IMR-90 (cell line): ENCODE results near the gene CYP46A1. TPM values are rescaled to one million over a fixed set of nuclear protein-coding genes. Genes with fewer than 3 reads are reported as not detected.

Experiments
- ATAC-seq: fragments of 200-7000 bp; cut with Tn5 transposase; 2 replicates; pipeline ENCODE4 v1.9.1; 2020; ENCODE audit warnings: low read depth, mild to moderate bottlenecking, moderate library complexity
- BruUV-seq: library from RNA; stranded (reverse); fragments of 400-500 nt; replicated peaks from 2 replicates; lab custom pipeline; 2021; lab: Mats Ljungman, UMichigan
- CTCF ChIA-PET: fragments of 300-600 bp; formaldehyde crosslinking; extraction: SDS; loops from one replicate; lab custom pipeline; 2021; ENCODE audit warnings: antibody characterized with exemption; lab: Yijun Ruan, JAX
- POLR2A ChIA-PET: fragments of 300-600 bp; sonication (Branson Sonifier 250); formaldehyde crosslinking; loops from one replicate; lab custom pipeline; 2022; ENCODE audit warnings: antibody characterized with exemption; ENCODE audit not compliant: unreplicated experiment; lab: Charles Lee
- DNase-seq: peaks from one replicate; pipeline ENCODE4 v3.0.0; 2013
- H2AFZ ChIP-seq: replicated peaks from 2 replicates; pipeline ENCODE3; 2013; ENCODE audit warnings: low read length, mild to moderate bottlenecking; ENCODE audit not compliant: poor library complexity
- H2AK5ac ChIP-seq: 2 replicates; pipeline ENCODE4 v1.6.1; 2013; ENCODE audit warnings: low read depth, low read length, inconsistent platforms
- H2AK9ac ChIP-seq: replicated peaks from 2 replicates; pipeline ENCODE3; 2013; ENCODE audit warnings: mild to moderate bottlenecking, low read depth, low read length, moderate library complexity; ENCODE audit not compliant: poor library complexity
- H2BK120ac ChIP-seq: 2 replicates; pipeline ENCODE4 v1.6.1; 2013; ENCODE audit warnings: low read depth, low read length, inconsistent platforms
- H2BK15ac ChIP-seq: 3 replicates; pipeline ENCODE4 v1.6.1; 2013; ENCODE audit warnings: low read depth, low read length, inconsistent platforms
- H2BK20ac ChIP-seq: 2 replicates; pipeline ENCODE4 v1.6.1; 2013; ENCODE audit warnings: low read depth, mild to moderate bottlenecking, inconsistent platforms, low read length, moderate library complexity
- H2BK5ac ChIP-seq: 2 replicates; pipeline ENCODE4 v1.6.1; 2013; ENCODE audit warnings: mild to moderate bottlenecking, low read depth, low read length, inconsistent platforms; ENCODE audit not compliant: poor library complexity, severe bottlenecking
- H3K14ac ChIP-seq: replicated peaks from 2 replicates; pipeline ENCODE4 v1.6.1; 2013; ENCODE audit warnings: low read depth, low read length, inconsistent platforms
- H3K18ac ChIP-seq: 2 replicates; pipeline ENCODE4 v1.6.1; 2013; ENCODE audit warnings: low read depth, low read length, control low read depth
- H3K23ac ChIP-seq: 2 replicates; pipeline ENCODE4 v1.6.1; 2013; ENCODE audit warnings: low read depth, low read length, inconsistent platforms
- H3K27ac ChIP-seq: 2 replicates; pipeline ENCODE4 v1.5.1; 2013; ENCODE audit warnings: mild to moderate bottlenecking, control low read depth, low read length; ENCODE audit not compliant: insufficient read depth
- H3K27me3 ChIP-seq: 2 replicates; pipeline ENCODE4 v1.6.1; 2013; ENCODE audit warnings: low read length; ENCODE audit not compliant: control insufficient read depth, insufficient read depth
- H3K36me3 ChIP-seq: 2 replicates; pipeline ENCODE4 v1.6.1; 2013; ENCODE audit warnings: low read length, mixed read lengths; ENCODE audit not compliant: control insufficient read depth, insufficient read depth
- H3K4ac ChIP-seq: 2 replicates; pipeline ENCODE4 v1.6.1; 2013; ENCODE audit warnings: low read depth, low read length, inconsistent platforms
- H3K4me1 ChIP-seq: 2 replicates; pipeline ENCODE4 v1.6.1; 2013; ENCODE audit warnings: low read length, mixed read lengths; ENCODE audit not compliant: control insufficient read depth, insufficient read depth
- H3K4me2 ChIP-seq: 2 replicates; pipeline ENCODE4 v1.6.1; 2013; ENCODE audit warnings: low read depth, mild to moderate bottlenecking, control low read depth, low read length, moderate library complexity
- H3K4me3 ChIP-seq: 2 replicates; pipeline ENCODE4 v1.5.1; 2013; ENCODE audit warnings: low read depth, mild to moderate bottlenecking, control low read depth, low read length, moderate library complexity; ENCODE audit not compliant: insufficient read depth
- H3K56ac ChIP-seq: 2 replicates; pipeline ENCODE4 v1.6.1; 2013; ENCODE audit warnings: low read length, inconsistent platforms; ENCODE audit not compliant: insufficient read depth; ENCODE audit errors: extremely low read depth
- H3K79me1 ChIP-seq, 2 experiments: 2 replicates each; pipeline ENCODE4 v1.6.1; 2013; ENCODE audit warnings: low read length in 2 of 2, inconsistent platforms in 1 of 2, low read depth in 1 of 2
- H3K9ac ChIP-seq: 2 replicates; pipeline ENCODE4 v1.6.1; 2013; ENCODE audit warnings: low read depth, low read length, control low read depth
- H3K9me1 ChIP-seq: 2 replicates; pipeline ENCODE4 v1.6.1; 2013; ENCODE audit warnings: low read length, inconsistent platforms; ENCODE audit not compliant: insufficient read depth
- H3K9me3 ChIP-seq: 2 replicates; pipeline ENCODE4 v1.6.1; 2013; ENCODE audit warnings: low read length; ENCODE audit not compliant: control insufficient read depth, insufficient read depth
- H4K20me1 ChIP-seq: 2 replicates; pipeline ENCODE4 v1.6.1; 2013; ENCODE audit warnings: low read length, inconsistent platforms; ENCODE audit not compliant: insufficient read depth
- H4K5ac ChIP-seq: 2 replicates; pipeline ENCODE4 v1.6.1; 2013; ENCODE audit warnings: mild to moderate bottlenecking, low read depth, low read length, control low read depth
- H4K8ac ChIP-seq, 2 experiments: 2 replicates each; pipeline ENCODE4 v1.6.1; 2013; ENCODE audit warnings: low read depth in 2 of 2, low read length in 2 of 2, control low read depth in 1 of 2, inconsistent platforms in 1 of 2
- H4K91ac ChIP-seq: 2 replicates; pipeline ENCODE4 v1.6.1; 2013; ENCODE audit warnings: low read depth, low read length, inconsistent platforms; ENCODE audit not compliant: insufficient read depth
- MXI1 ChIP-seq: IDR thresholded peaks from 2 replicates; pipeline ENCODE4 v1.6.1; 2012; ENCODE audit warnings: low read depth, mild to moderate bottlenecking, low read length, moderate library complexity, borderline replicate concordance
- WGBS, 2 experiments: methylation state at CpG; one replicate each; pipeline versions ENCODE4 v1.1.5 to v1.1.7; 2013; ENCODE audit warnings: missing lambda C conversion rate in 2 of 2; ENCODE audit not compliant: insufficient read length in 1 of 2; ENCODE audit errors: extremely low coverage in 2 of 2; 5-methylcytosine and 5-hydroxymethylcytosine counted together
- dilution Hi-C: fragments of 300-500 bp; cut with HindIII; formaldehyde crosslinking; loops from one replicate; pipeline ENCODE4 v1.14.3; 2018; ENCODE audit warnings: low sequenced_read_pairs; ENCODE audit not compliant: unreplicated experiment
- in situ Hi-C: fragments of 300-500 bp; cut with MboI; formaldehyde crosslinking; loops from 3 replicates; pipeline ENCODE4 v1.14.3; 2019; ENCODE audit warnings: low sequenced_read_pairs, inconsistent platforms, mixed read lengths
- intact Hi-C: fragments of 100-400 bp; cut with micrococcal nuclease; formaldehyde crosslinking; loops from 2 replicates; pipeline ENCODE4 v1.10.0; 2022
- polyA plus RNA-seq, 3 experiments: library from polyadenylated mRNA; depleted of rRNA; stranded (reverse); fragments of >200 nt; gene quantifications; 2 replicates each; pipeline ENCODE4 v1.2.3, GENCODE V29; 2012; ENCODE audit warnings: low replicate concordance in 1 of 3
- total RNA-seq: library from RNA; depleted of rRNA; stranded (reverse); fragments of >200 nt; gene quantifications from 2 replicates; pipeline ENCODE4 v1.2.3, GENCODE V29; 2012

The CYP46A1 gene
- total and polyA plus RNA-seq, 2 of the 4 experiments (the other 2 are of a cell fraction): 0.18 to 0.31 TPM

DNA sequence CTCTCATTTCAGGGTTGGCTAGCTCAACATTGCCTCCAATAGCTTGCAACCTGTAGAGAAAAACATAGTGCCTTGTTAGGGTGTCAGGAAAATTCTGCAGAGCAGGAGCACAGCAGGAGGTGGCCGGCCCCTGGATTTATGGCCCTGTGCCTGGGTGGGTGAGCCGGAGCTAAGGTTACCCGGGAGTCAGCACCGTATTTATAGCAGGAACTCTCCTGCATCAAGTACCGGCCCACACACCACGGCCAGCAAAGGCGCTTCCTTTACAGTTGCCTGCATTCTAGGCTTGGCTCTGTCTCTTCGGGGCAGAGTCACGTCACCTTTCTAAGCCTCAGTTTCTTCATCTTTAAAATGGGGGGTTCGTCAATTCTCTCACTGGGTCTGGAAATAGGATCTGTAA is 56.3 kb downstream of the CYP46A1 start:
- ATAC-seq (no peak), DNase-seq (no peak)
- ChIA-PET POLR2A (no interaction called here), CTCF (no interaction called here)
- Histone ChIP-seq H3K36me3 (no peaks in the 10 kb centered on the region), H4K8ac (no peak overlapping the region), H3K4me1 (peaks cover 15% of the 10 kb centered on the region), H3K27ac (no peak overlapping the region), H2AK5ac (no peak overlapping the region), H4K91ac (peak overlapping the region; percentile 23; the same call in 1 of the 2 replicates), H2BK120ac (no peak overlapping the region), H3K4me2 (no peak overlapping the region), H3K18ac (no peak overlapping the region), H3K79me1 (no peaks in the 10 kb centered on the region), H3K27me3 (no peaks in the 10 kb centered on the region), H2BK15ac (no peak overlapping the region), H4K20me1 (peaks cover 4% of the 10 kb centered on the region; the same call in 1 of the 2 replicates), H2AK9ac (no peak overlapping the region), H3K9ac (no peak overlapping the region), H3K9me3 (no peaks in the 10 kb centered on the region), H3K23ac (no peak overlapping the region; the same call in 1 of the 2 replicates), H3K9me1 (peaks cover 13% of the 10 kb centered on the region), H2BK5ac (no peak overlapping the region), H3K4ac (no peak overlapping the region), H2AFZ (no peak overlapping the region), H4K5ac (no peak overlapping the region), H2BK20ac (no peak overlapping the region), H3K56ac (no peak overlapping the region), H3K14ac (no peak overlapping the region), H3K4me3 (no peak overlapping the region)
- no peak for TF ChIP-seq MXI1
- no TSS peak for BruUV-seq
- in situ Hi-C loops: no loop called here
- dilution Hi-C loops: no loop called here
- WGBS, 2 experiments: 91% methylated on average over 5 of the region's 10 CpGs; no CpG with 5 or more reads in 1 of the 2 experiments
- intact Hi-C loops: no loop called here
